HepG2 (cell line): Measurements from ENCODE around the gene CMTM3. TPM values are rescaled to one million over a fixed set of nuclear protein-coding genes. Genes with fewer than 3 reads are reported as not detected.

Source experiments
- ATAC-seq: fragments of 200-7000 bp; cut with Tn5 transposase; 3 replicates; pipeline ENCODE4 v1.9.1; 2020; ENCODE audit warnings: mild to moderate bottlenecking, moderate library complexity
- BruUV-seq: library from RNA; stranded (reverse); fragments of 400-500 nt; replicated peaks from 2 replicates; lab custom pipeline; 2021; lab: Mats Ljungman, UMichigan
- CTCF ChIA-PET: fragments of 300-600 bp; formaldehyde crosslinking; extraction: SDS; loops from one replicate; lab custom pipeline; 2021; ENCODE audit warnings: low total read pairs, inconsistent platforms, low intra/inter-chr PET ratio; lab: Yijun Ruan, JAX
- POLR2A ChIA-PET: fragments of 350-600 bp; sonication (Branson Sonifier 250); formaldehyde crosslinking; loops from one replicate; lab custom pipeline; 2020; ENCODE audit warnings: antibody characterized with exemption, inconsistent platforms; lab: Yijun Ruan, JAX
- DNase-seq: peaks from one replicate; pipeline ENCODE4 v3.0.0-alpha.2; 2015; ENCODE audit warnings: low spot score
- FAIRE-seq: peaks from 3 replicates; lab custom pipeline; 2011; peaks lifted over from hg19 to GRCh38; lab: Jason Lieb, UNC
- H2AFZ ChIP-seq: one replicate; pipeline ENCODE4 v1.6.1; 2011; ENCODE audit warnings: low read length, inconsistent platforms
- H3K27ac ChIP-seq: fragments of 300-600 bp; 3 replicates; pipeline ENCODE4 v1.8.0; 2011; ENCODE audit warnings: mixed run types, mild to moderate bottlenecking, mixed read lengths, low read length, inconsistent platforms; ENCODE audit not compliant: insufficient read depth; ENCODE audit errors: extremely low read length
- H3K27me3 ChIP-seq, 2 experiments: fragments of 200-600 bp in 1 of 2; 2 replicates in 1 of 2; 3 replicates in 1 of 2; pipeline versions ENCODE4 v1.6.0 to v1.8.0; 2011; ENCODE audit warnings: low read length in 2 of 2, mild to moderate bottlenecking in 2 of 2, moderate library complexity in 2 of 2, inconsistent platforms in 1 of 2; ENCODE audit not compliant: insufficient read depth in 2 of 2, control insufficient read depth in 1 of 2
- H3K36me3 ChIP-seq, 2 experiments: fragments of 200-600 bp in 1 of 2; replicated peaks in 1 of 2; 2 replicates in 1 of 2; 3 replicates in 1 of 2; pipeline versions ENCODE4 v1.5.1 to v1.8.0; 2011; ENCODE audit warnings: low read length in 2 of 2, inconsistent platforms in 1 of 2; ENCODE audit not compliant: insufficient read depth in 2 of 2, control insufficient read depth in 1 of 2
- H3K4me1 ChIP-seq: 2 replicates; pipeline ENCODE4 v1.5.1; 2012; ENCODE audit warnings: low read length, inconsistent platforms; ENCODE audit not compliant: insufficient read depth
- H3K4me2 ChIP-seq: 2 replicates; pipeline ENCODE4 v1.6.0; 2011; ENCODE audit warnings: low read depth, low read length, inconsistent platforms
- H3K4me3 ChIP-seq, 3 experiments: fragments of 200-600 bp in 1 of 3; sonication (generic), shearing (Covaris generic) in 1 of 3; replicated peaks in 1 of 3; 2 replicates each; pipeline ENCODE4 v1.5.1; 2011 to 2016; ENCODE audit warnings: low read length in 3 of 3, inconsistent platforms in 2 of 3, low read depth in 2 of 3, mild to moderate bottlenecking in 2 of 3, control low read depth in 1 of 3, mixed read lengths in 1 of 3; ENCODE audit not compliant: insufficient read depth in 1 of 3
- H3K79me2 ChIP-seq: one replicate; pipeline ENCODE4 v1.6.1; 2011; ENCODE audit warnings: low read length, inconsistent platforms; ENCODE audit not compliant: insufficient read depth
- H3K9ac ChIP-seq: 2 replicates; pipeline ENCODE4 v1.6.0; 2011; ENCODE audit warnings: mild to moderate bottlenecking, low read depth, low read length, inconsistent platforms; ENCODE audit not compliant: insufficient read depth
- H3K9me3 ChIP-seq: 2 replicates; pipeline ENCODE4 v1.5.1; 2012; ENCODE audit warnings: mild to moderate bottlenecking, low read length
- H4K20me1 ChIP-seq: 2 replicates; pipeline ENCODE4 v1.6.0; 2011; ENCODE audit warnings: inconsistent platforms, mild to moderate bottlenecking, low read length, moderate library complexity; ENCODE audit not compliant: insufficient read depth
- ARID2 ChIP-seq: sonication (generic); formaldehyde crosslinking; IDR thresholded peaks from 2 replicates; pipeline ENCODE4 v1.8.1; 2022; ENCODE audit warnings: mild to moderate bottlenecking, missing genetic modification reagents, borderline replicate concordance
- GFI1 ChIP-seq: sonication (generic); formaldehyde crosslinking; IDR thresholded peaks from 2 replicates; pipeline ENCODE4 v1.5.0; 2020; ENCODE audit warnings: missing genetic modification reagents, mild to moderate bottlenecking, borderline replicate concordance
- HDAC2 ChIP-seq: sonication (generic); formaldehyde crosslinking; IDR thresholded peaks from 2 replicates; pipeline ENCODE4 v1.4.0; 2020; ENCODE audit warnings: missing genetic modification reagents
- HMGA1 ChIP-seq: sonication (generic); formaldehyde crosslinking; conservative IDR thresholded peaks from 2 replicates; pipeline ENCODE4 v1.4.0; 2020; ENCODE audit warnings: missing genetic modification reagents
- JUND ChIP-seq: sonication (generic); formaldehyde crosslinking; IDR thresholded peaks from 2 replicates; pipeline ENCODE4 v1.8.0; 2022; ENCODE audit warnings: mild to moderate bottlenecking, missing genetic modification reagents
- MXD4 ChIP-seq: IDR thresholded peaks from 2 replicates; pipeline ENCODE4 v1.6.1; 2016; ENCODE audit warnings: mild to moderate bottlenecking, missing biosample characterization, missing genetic modification reagents
- NFKBIZ ChIP-seq: IDR thresholded peaks from 2 replicates; pipeline ENCODE4 v1.6.1; 2018; ENCODE audit warnings: missing genetic modification reagents, missing compliant biosample characterization
- SMAD9 ChIP-seq: sonication (generic); formaldehyde crosslinking; IDR thresholded peaks from 2 replicates; pipeline ENCODE4 v1.5.1; 2020; ENCODE audit warnings: mild to moderate bottlenecking, missing genetic modification reagents
- ZFYVE20 ChIP-seq: sonication (generic); formaldehyde crosslinking; IDR thresholded peaks from 2 replicates; pipeline ENCODE4 v1.8.0; 2023; ENCODE audit warnings: low read depth, mild to moderate bottlenecking, moderate library complexity, missing genetic modification reagents, borderline replicate concordance
- ZNF20 ChIP-seq: sonication (generic); formaldehyde crosslinking; IDR thresholded peaks from 2 replicates; pipeline ENCODE4 v1.4.0; 2020; ENCODE audit warnings: mild to moderate bottlenecking, moderate library complexity, missing genetic modification reagents
- ZNF260 ChIP-seq: sonication (generic); formaldehyde crosslinking; IDR thresholded peaks from 2 replicates; pipeline ENCODE4 v1.4.0; 2020; ENCODE audit warnings: missing genetic modification reagents, low read depth, mild to moderate bottlenecking, borderline replicate concordance
- ZNF652 ChIP-seq: IDR thresholded peaks from 2 replicates; pipeline ENCODE4 v1.6.1; 2016; ENCODE audit warnings: low read depth, borderline replicate concordance
- ZNF746 ChIP-seq: sonication (generic); formaldehyde crosslinking; IDR thresholded peaks from 2 replicates; pipeline ENCODE4 v1.8.0; 2022; ENCODE audit warnings: mild to moderate bottlenecking, missing genetic modification reagents
- WGBS: methylation state at CpG from one replicate; pipeline ENCODE4 v1.1.6; 2017; ENCODE audit warnings: low lambda C conversion rate; 5-methylcytosine and 5-hydroxymethylcytosine counted together
- in situ Hi-C: cut with HindIII; loops from 2 replicates; pipeline ENCODE4 v1.10.0; 2017; ENCODE audit warnings: low pct_unique_long_range_greater_than_20kb; ENCODE audit not compliant: extremely low pct_ligation_motif_present
- intact Hi-C: fragments of 100-400 bp; cut with micrococcal nuclease; formaldehyde crosslinking; loops from one replicate; pipeline ENCODE4 v1.10.0; 2022; ENCODE audit not compliant: unreplicated experiment
- polyA plus RNA-seq, 8 experiments: library from polyadenylated mRNA; depleted of rRNA in 3 of 8; stranded (reverse) in 7 of 8; unstranded in 1 of 8; fragments of >200 nt; fragmentation: Illumina TruSeq in 4 of 8; extraction: Trizol in 4 of 8; gene quantifications; 2 replicates each; pipeline versions ENCODE4 v1.2.1 to v1.2.3, GENCODE V29; 2011 to 2016; ENCODE audit warnings: low read depth in 4 of 8, missing spikeins in 1 of 8, mixed read lengths in 1 of 8; ENCODE audit not compliant: insufficient read depth in 1 of 8
- total RNA-seq, 5 experiments: library from RNA; depleted of rRNA; stranded (reverse); fragments of >200 nt; fragmentation: Illumina TruSeq; extraction: Trizol; gene quantifications; 2 replicates each; pipeline ENCODE4 v1.2.3, GENCODE V29; 2016; ENCODE audit warnings: low read depth in 1 of 5

CMTM3 gene
- total and polyA plus RNA-seq, 2 of the 13 experiments (the other 11 are each of a cell fraction or from before 2014, with no cell fraction given) = 29.2 to 48.7 TPM

- TF ChIP-seq GFI1 (CRISPR knock-in tag) (0 out of 2 replicates have a peak, but pooled peaks have one; percentile 33), HDAC2 (CRISPR knock-in tag) (peak; percentile 40; the same call in 1 of the 2 replicates), HMGA1 (CRISPR knock-in tag) (no peak)
Measured at GRCh38 chr16:66650707-66651473, 46.4 kb downstream of the CMTM3 start (continued).

- no peaks in the 10 kb centered on the region for H3K9me3 ChIP-seq
- no peak overlapping the region for H3K4me3 ChIP-seq
- POLR2A ChIA-PET = interaction anchor here (0.9 to 1.0 kb wide), 3 partner anchors 9 to 99 kb away, joined by 3 to 4 read pairs (median 4); partner anchors contain the start of gene CKLF
- H2AFZ ChIP-seq = no peak overlapping the region
- H3K4me2 ChIP-seq = peak overlapping the region; percentile 48
- no peak overlapping the region for H3K9ac ChIP-seq
- intact Hi-C loops = loop anchor here (1.0 to 5.0 kb wide), 2 partner anchors 36 to 43 kb away; no protein-coding TSS in a partner anchor
- no peak overlapping the region for H3K27ac ChIP-seq
- 63% methylated on average over 2 of the region's 2 CpGs for WGBS
- CTCF ChIA-PET = interaction anchor here (1.0 to 2.0 kb wide), 3 partner anchors 44 to 89 kb away, joined by 3 to 12 read pairs (median 3); no protein-coding TSS in a partner anchor
- no peaks in the 10 kb centered on the region for H3K79me2 ChIP-seq
- in situ Hi-C loops = no loop called here
- 0 out of 2 replicates have a peak, but pooled peaks have one; percentile 11 for TF ChIP-seq ARID2
- no peak for TF ChIP-seq ZNF20
- TF ChIP-seq, all 625 proteins: peak for 1
- peaks cover 11% of the 10 kb centered on the region for H3K4me1 ChIP-seq
- no peak; the same call in 2 of the 3 replicates for ATAC-seq
- no peaks in the 10 kb centered on the region for H3K36me3 ChIP-seq
- H3K27me3 ChIP-seq = no peaks in the 10 kb centered on the region
- DNase-seq = no peak
- no peak for FAIRE-seq
- no peaks in the 10 kb centered on the region for H4K20me1 ChIP-seq
- no TSS peak for BruUV-seq
Measured at GRCh38 chr16:66651474-66651765, 46.9 kb downstream of the CMTM3 start.

- FAIRE-seq = no peak
- CTCF ChIA-PET = interaction anchor here (1.6 kb wide), 1 partner anchor 76 kb away, joined by 3 read pairs; no protein-coding TSS in a partner anchor
- H3K9me3 ChIP-seq = no peaks in the 10 kb centered on the region
- DNase-seq = no peak
- POLR2A ChIA-PET = no interaction called here
- no peak overlapping the region for H3K9ac ChIP-seq
- no peak overlapping the region for H3K27ac ChIP-seq
- H2AFZ ChIP-seq = no peak overlapping the region
- H3K27me3 ChIP-seq = no peaks in the 10 kb centered on the region
- ATAC-seq = no peak
- TF ChIP-seq ZNF652 (CRISPR knock-in tag) (no peak), NFKBIZ (CRISPR knock-in tag) (no peak), ZNF260 (CRISPR knock-in tag) (no peak), JUND (CRISPR knock-in tag) (no peak), ZFYVE20 (no peak), SMAD9 (CRISPR knock-in tag) (no peak), ZNF746 (CRISPR knock-in tag) (no peak), MXD4 (no peak)
- BruUV-seq = no TSS peak
- 94% methylated on average over 4 of the region's 6 CpGs for WGBS
- peaks cover 11% of the 10 kb centered on the region for H3K4me1 ChIP-seq
- no peaks in the 10 kb centered on the region for H4K20me1 ChIP-seq
- in situ Hi-C loops (no loop called here), intact Hi-C loops (loop anchor here (1.0 to 5.0 kb wide), 2 partner anchors 35 to 44 kb away; no protein-coding TSS in a partner anchor)
- H3K4me3 ChIP-seq = no peak overlapping the region
- H3K79me2 ChIP-seq = no peaks in the 10 kb centered on the region
- no peak overlapping the region for H3K4me2 ChIP-seq
- no peaks in the 10 kb centered on the region for H3K36me3 ChIP-seq
Measured at GRCh38 chr16:66651965-66652364, 47.5 kb downstream of the CMTM3 start.
